ENCODE measurements around the gene OR7C2.

OR7C2 gene

DNA sequence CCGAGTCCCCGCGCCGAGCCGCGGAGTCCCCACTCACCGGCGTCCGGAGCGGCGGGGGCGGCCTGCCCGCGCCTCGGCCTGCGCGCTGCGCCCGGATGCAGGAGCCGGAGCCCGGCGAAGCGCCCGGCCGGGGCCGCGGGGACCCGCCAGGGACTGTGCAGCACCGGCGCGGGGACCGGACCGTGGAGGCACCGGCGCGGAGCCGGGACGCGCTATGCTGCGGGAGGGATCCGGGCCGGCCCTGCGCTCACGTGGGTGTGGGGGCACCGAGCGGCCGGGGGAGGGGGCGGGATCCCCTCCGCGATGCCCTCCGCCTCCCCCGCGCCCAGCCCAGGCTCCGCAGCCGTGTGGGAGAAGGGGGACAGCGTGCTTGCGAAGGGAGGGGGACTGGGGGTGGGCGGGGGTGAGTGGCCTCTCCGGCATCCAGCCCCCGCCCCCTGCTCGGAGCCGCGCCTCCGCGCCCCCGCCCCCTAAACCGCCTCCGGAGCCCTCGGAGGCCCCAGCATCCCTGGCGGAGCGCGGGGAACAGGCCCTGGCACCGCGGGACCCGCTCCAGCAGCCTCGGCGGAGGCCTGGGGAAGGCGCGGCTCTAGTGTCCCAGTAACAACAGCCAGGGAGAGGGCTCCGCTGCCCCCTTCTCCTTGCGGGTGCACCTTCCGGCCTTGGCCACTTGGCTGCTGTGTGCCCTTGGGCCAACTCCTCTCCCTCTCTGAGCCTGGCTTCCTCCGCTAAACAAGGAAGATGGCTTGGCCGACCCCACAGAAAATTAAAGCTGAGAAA lies 38.4 kb downstream of the OR7C2 start, which contains the start of gene SLC1A6:
SLC1A6 (minus strand) TSS at position 389 of the 780 bp plus-strand sequence. CDS start 6,954 bp downstream, outside the sequence.
- DNase-seq (ENCODE audit: low read depth): no peak

DNA sequence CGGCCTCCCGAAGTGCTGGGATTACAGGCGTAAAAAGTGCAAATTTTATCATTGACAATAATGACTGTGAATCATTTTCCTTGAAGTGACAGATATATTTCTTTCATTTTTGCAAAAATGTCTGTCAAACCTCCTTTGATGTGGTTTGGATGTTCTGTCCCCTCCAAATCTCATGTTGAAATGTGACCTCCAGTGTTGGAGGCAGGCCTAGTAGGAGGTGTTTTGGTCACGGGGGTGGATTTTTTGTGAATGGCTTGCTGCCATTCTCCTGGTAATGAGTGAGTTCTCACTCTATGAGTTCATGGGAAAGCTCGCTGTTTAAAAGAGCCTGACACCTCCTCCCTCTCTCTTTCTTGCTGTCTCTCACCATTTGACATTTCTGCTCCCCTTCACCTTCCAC lies 43.8 kb downstream of the OR7C2 start:
- no peak for DNase-seq (ENCODE audit: low read depth)
